ENCODE results near the gene SNRNP70. TPM values are rescaled to one million over a fixed set of nuclear protein-coding genes. Genes with fewer than 3 reads are reported as not detected.

The SNRNP70 gene
- polyA plus RNA-seq, 4 donors, result 159 to 237 (median 223) TPM

DNA sequence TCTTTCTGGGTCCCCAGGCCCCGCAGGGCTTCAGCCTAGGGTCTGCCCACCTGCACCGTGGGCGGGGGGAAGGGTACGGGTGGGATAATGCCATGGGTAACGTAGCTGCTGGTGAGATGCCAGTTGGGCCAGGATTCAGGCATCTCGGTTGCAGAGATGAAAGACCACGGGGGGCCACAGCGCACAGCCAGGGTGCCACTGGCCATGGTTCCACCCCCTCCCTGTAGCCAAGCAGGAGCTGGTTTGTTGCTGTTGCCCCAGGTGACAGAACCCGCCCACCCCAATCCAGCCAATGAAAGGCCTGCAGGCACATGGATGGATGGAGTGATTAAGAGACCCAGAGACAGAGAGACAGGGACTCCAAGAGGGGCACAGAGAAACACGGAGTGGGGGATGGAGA, 26.7 kb upstream of the SNRNP70 start:
- no peak overlapping the region for H3K4me3 ChIP-seq (ENCODE audit: low read depth in 1 of 3, low read length in 3 of 3)
- no peaks in the 10 kb centered on the region for H3K36me3 ChIP-seq (ENCODE audit: control insufficient read depth in 3 of 3, insufficient read depth in 2 of 3, low read depth in 1 of 3, low read length in 3 of 3)
- no peak for DNase-seq
- peaks cover 0 to 17% (median 2%) of the 10 kb centered on the region in 3 donors for H3K4me1 ChIP-seq (ENCODE audit: control insufficient read depth in 3 of 3, insufficient read depth in 2 of 3, low read depth in 1 of 3, low read length in 2 of 3)
- 32 to 45% (median 41%) methylated on average over 10 of the region's 10 CpGs for WGBS, 3 donors
- no peak overlapping the region for H3K27ac ChIP-seq (ENCODE audit: low read depth in 1 of 3, low read length in 2 of 3)
- no peak for FAIRE-seq
- H3K27me3 ChIP-seq (ENCODE audit: control insufficient read depth in 3 of 3, insufficient read depth in 3 of 3, low read length in 3 of 3), result peaks cover 0 to 74% (median 10%) of the 10 kb centered on the region in 3 donors
- peaks cover 0 to 2% of the 10 kb centered on the region in 2 donors for H3K9me3 ChIP-seq (ENCODE audit: control insufficient read depth in 2 of 2, insufficient read depth in 1 of 2, low read depth in 1 of 2, low read length in 1 of 2)

DNA sequence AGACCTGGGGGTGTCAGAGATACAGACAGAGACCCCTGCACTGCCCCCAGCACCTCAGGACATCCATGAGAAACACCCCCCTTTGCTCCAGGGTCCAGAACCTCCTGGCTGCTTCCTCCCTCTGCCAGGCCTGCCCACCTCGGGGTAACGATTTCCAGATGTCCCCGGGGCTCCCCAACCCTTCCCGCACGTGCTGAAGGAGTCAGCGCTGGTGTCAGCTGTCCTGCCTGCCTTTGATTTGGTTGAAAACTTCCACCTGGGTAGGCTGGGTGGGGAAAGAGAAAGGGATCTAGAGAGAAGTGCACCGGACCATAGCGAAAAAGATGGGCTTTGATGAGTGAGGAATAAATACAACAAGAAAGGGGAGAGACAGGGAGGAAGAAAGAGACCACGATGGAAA, 26.2 kb upstream of the SNRNP70 start:
- Histone ChIP-seq H3K4me1 (ENCODE audit: control insufficient read depth in 3 of 3, insufficient read depth in 2 of 3, low read depth in 1 of 3, low read length in 2 of 3) (peaks cover 0 to 17% (median 2%) of the 10 kb centered on the region in 3 donors), H3K9me3 (ENCODE audit: control insufficient read depth in 2 of 2, insufficient read depth in 1 of 2, low read depth in 1 of 2, low read length in 1 of 2) (peaks cover 0 to 2% of the 10 kb centered on the region in 2 donors), H3K36me3 (ENCODE audit: control insufficient read depth in 3 of 3, insufficient read depth in 2 of 3, low read depth in 1 of 3, low read length in 3 of 3) (no peaks in the 10 kb centered on the region), H3K4me3 (ENCODE audit: low read depth in 1 of 3, low read length in 3 of 3) (no peak overlapping the region), H3K27ac (ENCODE audit: low read depth in 1 of 3, low read length in 2 of 3) (no peak overlapping the region), H3K27me3 (ENCODE audit: control insufficient read depth in 3 of 3, insufficient read depth in 3 of 3, low read length in 3 of 3) (peaks cover 0 to 79% (median 10%) of the 10 kb centered on the region in 3 donors)
- 54 to 68% (median 62%) methylated on average over 9 of the region's 9 CpGs for WGBS, 3 donors
- DNase-seq, result no peak
- no peak for FAIRE-seq

DNA sequence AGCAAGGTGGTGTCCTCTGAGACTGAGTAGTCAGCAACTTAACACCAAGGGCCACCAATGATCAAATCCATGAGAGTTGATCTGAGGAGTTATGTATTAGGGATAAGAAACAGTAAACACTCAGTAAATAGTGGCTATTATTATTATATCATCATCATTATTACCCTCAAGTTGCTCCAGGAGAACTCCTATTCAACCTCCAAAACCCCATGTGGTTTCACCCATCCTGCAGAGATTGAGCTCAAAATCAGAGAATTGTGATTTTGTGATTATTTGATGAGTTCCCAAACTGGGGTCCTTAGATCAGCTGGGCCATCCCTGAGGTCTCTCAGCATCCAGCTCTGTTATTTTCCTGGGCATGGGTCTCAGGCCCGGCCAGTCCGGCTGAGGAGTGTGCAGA, 24.3 kb upstream of the SNRNP70 start:
- Histone ChIP-seq H3K36me3 (ENCODE audit: control insufficient read depth in 3 of 3, insufficient read depth in 2 of 3, low read depth in 1 of 3, low read length in 3 of 3) (no peaks in the 10 kb centered on the region), H3K27me3 (ENCODE audit: control insufficient read depth in 3 of 3, insufficient read depth in 3 of 3, low read length in 3 of 3) (peaks cover 0 to 87% (median 15%) of the 10 kb centered on the region in 3 donors), H3K9me3 (ENCODE audit: control insufficient read depth in 2 of 2, insufficient read depth in 1 of 2, low read depth in 1 of 2, low read length in 1 of 2) (peaks cover 0 to 2% of the 10 kb centered on the region in 2 donors), H3K4me1 (ENCODE audit: control insufficient read depth in 3 of 3, insufficient read depth in 2 of 3, low read depth in 1 of 3, low read length in 2 of 3) (peaks cover 0 to 17% (median 2%) of the 10 kb centered on the region in 3 donors), H3K27ac (ENCODE audit: low read depth in 1 of 3, low read length in 2 of 3) (no peak overlapping the region), H3K4me3 (ENCODE audit: low read depth in 1 of 3, low read length in 3 of 3) (no peak overlapping the region)
- WGBS, 3 donors, result 92 to 96% (median 94%) methylated on average over 2 of the region's 2 CpGs
- FAIRE-seq (no peak), DNase-seq (no peak)

DNA sequence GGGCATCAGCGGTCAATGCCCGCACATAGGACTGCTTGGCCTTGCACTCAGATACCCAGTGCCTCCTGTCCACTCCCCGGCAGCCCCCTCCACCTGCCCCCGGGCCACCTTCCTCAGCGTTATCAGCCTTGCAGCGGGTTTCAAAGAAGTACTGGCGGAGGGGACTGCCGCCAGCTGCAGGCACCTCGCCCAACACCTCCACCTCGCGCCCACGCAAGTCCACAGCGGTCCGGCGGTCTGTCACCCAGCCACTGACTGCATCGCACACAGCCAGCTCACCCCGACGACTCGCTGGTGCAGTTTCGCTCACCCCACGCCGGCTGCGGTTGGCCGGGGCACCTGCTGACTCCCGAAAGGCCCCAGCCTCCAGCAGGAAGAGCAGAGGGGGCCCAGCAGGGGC, 23.8 kb upstream of the SNRNP70 start:
- Histone ChIP-seq H3K4me1 (ENCODE audit: control insufficient read depth in 3 of 3, insufficient read depth in 2 of 3, low read depth in 1 of 3, low read length in 2 of 3) (peaks cover 0 to 15% (median 2%) of the 10 kb centered on the region in 3 donors), H3K36me3 (ENCODE audit: control insufficient read depth in 3 of 3, insufficient read depth in 2 of 3, low read depth in 1 of 3, low read length in 3 of 3) (no peaks in the 10 kb centered on the region), H3K9me3 (ENCODE audit: control insufficient read depth in 2 of 2, insufficient read depth in 1 of 2, low read depth in 1 of 2, low read length in 1 of 2) (peaks cover 0 to 2% of the 10 kb centered on the region in 2 donors), H3K27me3 (ENCODE audit: control insufficient read depth in 3 of 3, insufficient read depth in 3 of 3, low read length in 3 of 3) (peaks cover 0 to 87% (median 18%) of the 10 kb centered on the region in 3 donors), H3K27ac (ENCODE audit: low read depth in 1 of 3, low read length in 2 of 3) (no peak overlapping the region), H3K4me3 (ENCODE audit: low read depth in 1 of 3, low read length in 3 of 3) (no peak overlapping the region)
- no peak for DNase-seq
- no peak for FAIRE-seq
- WGBS, 3 donors, result 49 to 62% (median 58%) methylated on average over 19 to 25 of the region's 25 CpGs

DNA sequence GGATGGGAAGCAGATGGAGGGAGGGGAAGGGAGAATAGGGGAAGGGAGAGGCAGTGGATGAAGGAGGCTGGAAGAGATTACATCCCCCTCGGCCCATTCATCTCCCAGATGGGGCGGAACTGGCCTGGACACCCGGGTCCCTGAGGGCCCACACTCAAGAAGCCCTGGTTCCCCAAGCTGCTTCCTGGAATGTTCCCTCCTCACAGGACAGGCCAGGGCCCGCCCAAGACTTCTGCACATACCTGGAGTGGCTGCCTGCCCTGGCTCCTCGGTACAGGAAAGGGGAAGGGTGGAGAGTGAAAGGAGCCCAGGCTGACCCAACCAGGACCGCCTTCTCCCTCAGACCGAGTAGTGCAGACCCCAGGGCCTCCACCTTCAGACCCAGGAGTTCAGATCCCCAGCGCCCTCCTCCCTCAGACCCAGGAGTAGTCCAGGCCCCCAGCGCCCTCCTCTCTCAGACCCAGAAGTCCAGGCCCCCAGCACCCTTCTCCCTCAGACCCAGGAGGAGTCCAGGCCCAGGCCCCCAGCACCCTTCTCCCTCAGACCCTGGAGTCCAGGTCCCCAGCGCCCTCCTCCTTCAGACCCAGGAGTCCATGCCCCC, 21.1 kb upstream of the SNRNP70 start:
- Histone ChIP-seq H3K4me1 (ENCODE audit: control insufficient read depth in 3 of 3, insufficient read depth in 2 of 3, low read depth in 1 of 3, low read length in 2 of 3) (no peaks in the 10 kb centered on the region), H3K36me3 (ENCODE audit: control insufficient read depth in 3 of 3, insufficient read depth in 2 of 3, low read depth in 1 of 3, low read length in 3 of 3) (no peaks in the 10 kb centered on the region), H3K27ac (ENCODE audit: low read depth in 1 of 3, low read length in 2 of 3) (no peak overlapping the region), H3K27me3 (ENCODE audit: control insufficient read depth in 3 of 3, insufficient read depth in 3 of 3, low read length in 3 of 3) (peaks cover 0 to 76% (median 18%) of the 10 kb centered on the region in 3 donors), H3K9me3 (ENCODE audit: control insufficient read depth in 2 of 2, insufficient read depth in 1 of 2, low read depth in 1 of 2, low read length in 1 of 2) (no peaks in the 10 kb centered on the region), H3K4me3 (ENCODE audit: low read depth in 1 of 3, low read length in 3 of 3) (no peak overlapping the region)
- no peak for FAIRE-seq
- DNase-seq, result no peak
- WGBS, 3 donors, result 40 to 51% (median 51%) methylated on average over 7 to 10 of the region's 10 CpGs

DNA sequence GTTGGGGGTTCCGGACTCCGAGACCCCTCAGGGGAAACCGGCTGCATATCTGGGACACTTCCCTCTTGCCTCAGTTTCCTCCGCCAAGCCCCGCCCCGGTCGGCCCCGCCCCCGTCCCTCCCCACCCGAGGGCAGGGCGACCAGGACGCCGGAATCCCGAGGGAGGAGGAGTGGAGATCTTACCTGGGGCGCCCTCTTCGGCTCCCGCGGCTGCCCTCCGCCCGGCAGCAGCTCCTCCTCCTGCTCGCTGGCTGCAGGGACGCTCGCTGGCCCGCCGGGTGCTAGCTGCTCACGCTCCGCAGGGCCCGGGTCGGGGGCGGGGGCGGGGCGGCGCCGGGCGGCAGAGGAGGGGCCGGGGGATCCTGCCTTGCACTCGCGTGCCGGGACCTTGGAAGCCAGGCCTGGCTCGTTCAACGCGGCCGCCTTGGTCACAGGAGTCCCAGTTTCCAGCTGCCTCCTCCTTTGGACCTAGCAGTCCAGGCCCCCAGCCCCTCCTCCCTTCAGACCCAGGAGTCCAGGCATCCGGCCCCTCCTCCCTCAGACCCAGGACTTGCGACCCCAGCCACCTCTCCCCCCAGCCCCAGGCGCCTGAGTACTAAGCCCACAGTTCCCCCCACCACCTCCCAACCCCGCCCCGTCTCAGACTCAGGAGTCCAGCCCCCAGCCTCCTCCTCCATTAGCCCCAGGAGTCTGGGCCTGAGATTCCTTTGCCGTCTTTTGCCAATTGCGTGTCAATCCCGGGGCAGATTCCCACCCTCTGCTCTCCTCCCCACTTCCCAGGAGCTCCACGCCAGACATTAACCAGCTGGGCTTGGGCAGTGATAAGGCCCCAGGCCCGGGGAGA, 20.3 kb upstream of the SNRNP70 start, which contains the start of gene NTF4:
NTF4 (minus strand) TSS at position 51 of the 844 bp plus-strand sequence. CDS start 2,821 bp downstream, outside the sequence.
- 3 to 7% (median 4%) methylated on average over 33 to 53 of the region's 53 CpGs for WGBS, 3 donors
- FAIRE-seq (no peak), DNase-seq (peak in 1 of 2 donors; percentile 27)
- H3K27me3 ChIP-seq (ENCODE audit: control insufficient read depth in 3 of 3, insufficient read depth in 3 of 3, low read length in 3 of 3), result peaks cover 0 to 76% (median 18%) of the 10 kb centered on the region in 3 donors
- H3K27ac ChIP-seq (ENCODE audit: low read depth in 1 of 3, low read length in 2 of 3), result no peak within 1 kb of the TSS
- H3K36me3 ChIP-seq (ENCODE audit: control insufficient read depth in 3 of 3, insufficient read depth in 2 of 3, low read depth in 1 of 3, low read length in 3 of 3), result no peaks in the 10 kb centered on the region
- no peaks in the 10 kb centered on the region for H3K4me1 ChIP-seq (ENCODE audit: control insufficient read depth in 3 of 3, insufficient read depth in 2 of 3, low read depth in 1 of 3, low read length in 2 of 3)
- peak within 1 kb of the TSS in 2 of 3 donors; percentile 7 to 17 for H3K4me3 ChIP-seq (ENCODE audit: low read depth in 1 of 3, low read length in 3 of 3)
- H3K9me3 ChIP-seq (ENCODE audit: control insufficient read depth in 2 of 2, insufficient read depth in 1 of 2, low read depth in 1 of 2, low read length in 1 of 2), result no peaks in the 10 kb centered on the region

DNA sequence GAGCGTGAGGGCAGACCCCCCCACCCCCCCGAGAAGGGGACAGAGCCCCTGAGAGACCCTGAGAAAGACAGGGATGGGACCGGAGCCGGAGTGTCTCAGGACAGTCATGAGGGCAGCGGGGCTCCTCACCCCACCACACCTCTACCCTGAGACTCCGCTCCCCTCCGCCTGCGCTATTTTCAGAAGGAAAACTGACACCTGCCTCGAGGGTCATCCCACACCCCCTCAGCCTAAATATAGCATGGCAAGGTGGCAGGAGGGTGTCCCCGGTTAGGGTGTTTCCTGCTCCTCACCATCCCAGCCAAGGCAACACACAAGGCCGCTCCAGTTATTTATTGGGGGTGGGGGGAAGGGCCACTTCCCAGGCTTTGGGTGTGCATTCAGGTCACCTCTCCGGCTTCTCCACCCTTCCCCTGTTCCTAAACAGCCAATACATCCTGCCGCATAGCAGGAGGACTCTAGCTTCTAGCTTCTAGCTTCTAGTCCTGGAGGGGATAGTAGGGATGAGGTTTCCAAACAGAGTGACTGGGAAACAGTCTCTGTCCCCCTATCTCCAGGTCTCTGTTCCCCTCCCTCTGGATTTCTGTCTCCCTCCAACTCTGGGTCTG, 19.2 kb upstream of the SNRNP70 start:
- Histone ChIP-seq H3K36me3 (ENCODE audit: control insufficient read depth in 3 of 3, insufficient read depth in 2 of 3, low read depth in 1 of 3, low read length in 3 of 3) (no peaks in the 10 kb centered on the region), H3K27me3 (ENCODE audit: control insufficient read depth in 3 of 3, insufficient read depth in 3 of 3, low read length in 3 of 3) (peaks cover 0 to 82% (median 20%) of the 10 kb centered on the region in 3 donors), H3K9me3 (ENCODE audit: control insufficient read depth in 2 of 2, insufficient read depth in 1 of 2, low read depth in 1 of 2, low read length in 1 of 2) (peaks cover 0 to 7% of the 10 kb centered on the region in 2 donors), H3K4me3 (ENCODE audit: low read depth in 1 of 3, low read length in 3 of 3) (no peak overlapping the region), H3K27ac (ENCODE audit: low read depth in 1 of 3, low read length in 2 of 3) (no peak overlapping the region), H3K4me1 (ENCODE audit: control insufficient read depth in 3 of 3, insufficient read depth in 2 of 3, low read depth in 1 of 3, low read length in 2 of 3) (no peaks in the 10 kb centered on the region)
- FAIRE-seq (no peak), DNase-seq (no peak)
- 36 to 47% (median 37%) methylated on average over 10 to 13 of the region's 13 CpGs for WGBS, 3 donors

DNA sequence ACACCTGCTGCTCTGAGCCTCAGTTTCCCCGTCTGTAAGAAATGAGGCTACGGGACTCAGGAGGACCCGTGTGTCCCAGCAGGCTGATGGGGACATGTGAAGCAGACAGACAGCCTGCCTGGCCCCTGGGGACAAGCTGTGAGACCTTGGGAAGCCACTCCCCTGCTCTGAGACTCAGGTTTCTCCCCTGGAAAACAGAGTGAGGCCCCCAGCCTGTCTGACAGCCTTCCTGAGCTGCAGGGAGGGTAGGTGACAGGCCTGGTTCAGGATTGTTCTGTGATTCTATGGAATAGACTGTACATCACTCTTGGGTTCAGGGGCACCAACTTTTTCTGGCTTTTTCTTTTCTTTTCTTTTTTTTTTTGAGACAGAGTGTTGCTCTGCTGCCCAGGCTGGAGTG, 17.7 kb upstream of the SNRNP70 start:
- H3K4me3 ChIP-seq (ENCODE audit: low read depth in 1 of 3, low read length in 3 of 3), result no peak overlapping the region
- no peak overlapping the region for H3K27ac ChIP-seq (ENCODE audit: low read depth in 1 of 3, low read length in 2 of 3)
- FAIRE-seq (no peak), DNase-seq (no peak)
- peaks cover 0 to 7% of the 10 kb centered on the region in 2 donors for H3K9me3 ChIP-seq (ENCODE audit: control insufficient read depth in 2 of 2, insufficient read depth in 1 of 2, low read depth in 1 of 2, low read length in 1 of 2)
- 59 to 62% (median 60%) methylated on average over 3 of the region's 3 CpGs for WGBS, 3 donors
- no peaks in the 10 kb centered on the region for H3K36me3 ChIP-seq (ENCODE audit: control insufficient read depth in 3 of 3, insufficient read depth in 2 of 3, low read depth in 1 of 3, low read length in 3 of 3)
- H3K27me3 ChIP-seq (ENCODE audit: control insufficient read depth in 3 of 3, insufficient read depth in 3 of 3, low read length in 3 of 3), result peaks cover 3 to 77% (median 28%) of the 10 kb centered on the region in 3 donors
- H3K4me1 ChIP-seq (ENCODE audit: control insufficient read depth in 3 of 3, insufficient read depth in 2 of 3, low read depth in 1 of 3, low read length in 2 of 3), result no peaks in the 10 kb centered on the region

All from small intestine (tissue), 7 donors.